ENCODE results near the gene SPPL2B.

- TF ChIP-seq POLR2A (IDR thresholded peaks at IDR 0.05; ENCODE audit: low read depth, low read length) (no peak), POLR2AphosphoS5 (IDR thresholded peaks at IDR 0.05; ENCODE audit: low read depth, low read length) (no peak), TAF1 (IDR thresholded peaks at IDR 0.05; ENCODE audit: low read depth, low read length) (no peak), SPI1 (IDR thresholded peaks at IDR 0.05; ENCODE audit: low read depth, low read length) (no peak)
Measured at GRCh38 chr19:2342656-2343288, 14.3 kb downstream of the SPPL2B start.

Data from GM12891 (cell line).